Measurements from ENCODE around the gene SYT1.

SYT1 gene

DNA sequence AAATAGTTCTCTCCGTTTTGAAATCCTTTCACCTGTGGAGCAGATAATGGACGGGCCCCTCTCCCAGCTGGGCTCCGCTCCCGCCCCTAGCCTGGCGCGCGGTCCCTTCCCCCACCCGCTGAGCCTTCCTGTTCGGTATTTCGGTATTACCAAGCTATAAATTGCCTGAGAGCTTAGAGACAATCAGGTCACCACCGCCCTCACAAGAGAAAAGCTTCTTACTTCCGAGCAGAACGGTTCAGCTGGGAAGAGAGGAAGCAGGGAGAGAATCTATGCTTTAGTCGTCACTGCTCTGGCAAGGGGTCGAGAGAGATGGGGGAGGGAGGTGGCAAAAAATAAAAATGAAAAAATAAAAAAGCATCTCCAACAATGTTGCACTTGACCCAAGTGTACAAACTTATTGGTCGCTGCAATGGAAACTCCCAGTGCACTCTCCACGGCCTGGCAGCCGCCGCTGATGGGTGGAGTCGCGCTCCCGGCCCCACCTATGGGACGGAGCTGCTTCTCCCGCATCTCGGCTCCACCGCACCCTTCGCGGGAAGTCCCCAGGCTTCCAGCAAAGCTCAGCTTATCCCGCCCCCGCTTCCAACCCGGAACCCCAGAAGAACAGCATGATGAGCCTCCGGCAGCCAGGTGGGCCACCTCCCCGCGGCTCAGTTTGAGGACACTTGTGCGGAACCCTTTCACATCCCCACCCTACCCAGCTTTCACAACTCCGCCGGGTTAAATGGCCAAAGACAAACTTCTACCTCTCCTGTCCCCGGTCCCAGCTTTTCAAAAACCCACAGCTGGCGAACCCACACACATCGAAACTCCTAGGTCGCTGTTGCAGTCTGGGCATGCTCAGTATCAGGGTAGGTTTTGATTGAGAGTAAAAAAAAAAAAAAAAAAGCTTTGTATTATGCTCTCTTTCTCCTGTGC is 832 bp upstream of the SYT1 start:
- TF ChIP-seq SPI1 (IDR thresholded peaks at IDR 0.05; ENCODE audit: borderline replicate concordance, low read depth): no peak
- no peak for TF ChIP-seq GABPA (IDR thresholded peaks at IDR 0.05; ENCODE audit: low read depth)
- TF ChIP-seq, protein P1, sequence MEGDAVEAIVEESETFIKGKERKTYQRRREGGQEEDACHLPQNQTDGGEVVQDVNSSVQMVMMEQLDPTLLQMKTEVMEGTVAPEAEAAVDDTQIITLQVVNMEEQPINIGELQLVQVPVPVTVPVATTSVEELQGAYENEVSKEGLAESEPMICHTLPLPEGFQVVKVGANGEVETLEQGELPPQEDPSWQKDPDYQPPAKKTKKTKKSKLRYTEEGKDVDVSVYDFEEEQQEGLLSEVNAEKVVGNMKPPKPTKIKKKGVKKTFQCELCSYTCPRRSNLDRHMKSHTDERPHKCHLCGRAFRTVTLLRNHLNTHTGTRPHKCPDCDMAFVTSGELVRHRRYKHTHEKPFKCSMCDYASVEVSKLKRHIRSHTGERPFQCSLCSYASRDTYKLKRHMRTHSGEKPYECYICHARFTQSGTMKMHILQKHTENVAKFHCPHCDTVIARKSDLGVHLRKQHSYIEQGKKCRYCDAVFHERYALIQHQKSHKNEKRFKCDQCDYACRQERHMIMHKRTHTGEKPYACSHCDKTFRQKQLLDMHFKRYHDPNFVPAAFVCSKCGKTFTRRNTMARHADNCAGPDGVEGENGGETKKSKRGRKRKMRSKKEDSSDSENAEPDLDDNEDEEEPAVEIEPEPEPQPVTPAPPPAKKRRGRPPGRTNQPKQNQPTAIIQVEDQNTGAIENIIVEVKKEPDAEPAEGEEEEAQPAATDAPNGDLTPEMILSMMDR (IDR thresholded peaks at IDR 0.05; ENCODE audit: insufficient read depth, low read length): no peak
- TF ChIP-seq POLR2AphosphoS5 (IDR thresholded peaks at IDR 0.05; ENCODE audit: low read depth): no peak
- TF ChIP-seq, protein P2, sequence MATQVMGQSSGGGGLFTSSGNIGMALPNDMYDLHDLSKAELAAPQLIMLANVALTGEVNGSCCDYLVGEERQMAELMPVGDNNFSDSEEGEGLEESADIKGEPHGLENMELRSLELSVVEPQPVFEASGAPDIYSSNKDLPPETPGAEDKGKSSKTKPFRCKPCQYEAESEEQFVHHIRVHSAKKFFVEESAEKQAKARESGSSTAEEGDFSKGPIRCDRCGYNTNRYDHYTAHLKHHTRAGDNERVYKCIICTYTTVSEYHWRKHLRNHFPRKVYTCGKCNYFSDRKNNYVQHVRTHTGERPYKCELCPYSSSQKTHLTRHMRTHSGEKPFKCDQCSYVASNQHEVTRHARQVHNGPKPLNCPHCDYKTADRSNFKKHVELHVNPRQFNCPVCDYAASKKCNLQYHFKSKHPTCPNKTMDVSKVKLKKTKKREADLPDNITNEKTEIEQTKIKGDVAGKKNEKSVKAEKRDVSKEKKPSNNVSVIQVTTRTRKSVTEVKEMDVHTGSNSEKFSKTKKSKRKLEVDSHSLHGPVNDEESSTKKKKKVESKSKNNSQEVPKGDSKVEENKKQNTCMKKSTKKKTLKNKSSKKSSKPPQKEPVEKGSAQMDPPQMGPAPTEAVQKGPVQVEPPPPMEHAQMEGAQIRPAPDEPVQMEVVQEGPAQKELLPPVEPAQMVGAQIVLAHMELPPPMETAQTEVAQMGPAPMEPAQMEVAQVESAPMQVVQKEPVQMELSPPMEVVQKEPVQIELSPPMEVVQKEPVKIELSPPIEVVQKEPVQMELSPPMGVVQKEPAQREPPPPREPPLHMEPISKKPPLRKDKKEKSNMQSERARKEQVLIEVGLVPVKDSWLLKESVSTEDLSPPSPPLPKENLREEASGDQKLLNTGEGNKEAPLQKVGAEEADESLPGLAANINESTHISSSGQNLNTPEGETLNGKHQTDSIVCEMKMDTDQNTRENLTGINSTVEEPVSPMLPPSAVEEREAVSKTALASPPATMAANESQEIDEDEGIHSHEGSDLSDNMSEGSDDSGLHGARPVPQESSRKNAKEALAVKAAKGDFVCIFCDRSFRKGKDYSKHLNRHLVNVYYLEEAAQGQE (IDR thresholded peaks at IDR 0.05; ENCODE audit: insufficient replicate concordance, low read depth): no peak
- Histone ChIP-seq H3K27ac (replicated peaks) (no peak overlapping the region), H3K4me3 (replicated peaks; ENCODE audit: insufficient read depth, low read length) (no peak overlapping the region), H3K27me3 (ENCODE audit: insufficient read depth, poor library complexity, severe bottlenecking) (peaks cover 14% of the 10 kb centered on the region)
- DNase-seq (ENCODE audit: low read depth in 1 of 2, low spot score in 1 of 2): no peak

DNA sequence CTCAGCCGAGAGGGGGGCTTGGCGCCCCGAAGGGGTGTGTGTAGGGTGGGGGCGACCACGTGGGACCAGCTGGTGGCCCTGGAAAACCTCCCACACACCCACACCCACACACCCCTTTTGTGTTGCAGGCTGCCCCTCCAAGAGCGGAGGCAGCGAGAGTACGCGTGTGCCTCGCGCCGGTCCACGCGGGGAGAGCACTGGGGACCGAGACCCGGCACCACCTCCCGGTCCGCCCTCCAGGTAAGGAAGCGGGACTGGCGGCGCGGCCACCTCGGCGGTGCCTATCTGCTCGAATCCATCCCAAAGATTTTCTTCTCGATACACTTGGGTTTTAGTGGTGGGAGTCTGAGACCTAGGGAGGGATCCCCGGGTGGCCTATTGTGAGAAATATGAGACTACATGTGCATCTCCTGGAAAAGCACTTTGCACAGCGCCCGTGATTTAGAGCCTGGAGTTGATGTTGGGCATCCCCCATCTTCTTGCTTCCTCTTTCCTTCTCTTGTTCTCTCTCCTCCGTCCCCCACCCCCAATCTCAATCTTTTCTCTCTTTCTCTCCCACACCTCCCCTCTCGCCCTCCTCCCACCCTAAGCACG is 393 bp downstream of the SYT1 start:
- TF ChIP-seq POLR2AphosphoS5 (IDR thresholded peaks at IDR 0.05; ENCODE audit: low read depth): no peak
- TF ChIP-seq, protein P1 (IDR thresholded peaks at IDR 0.05; ENCODE audit: insufficient read depth, low read length): no peak
- TF ChIP-seq SPI1 (IDR thresholded peaks at IDR 0.05; ENCODE audit: borderline replicate concordance, low read depth): no peak
- TF ChIP-seq, protein P2 (IDR thresholded peaks at IDR 0.05; ENCODE audit: insufficient replicate concordance, low read depth): no peak
- H3K27ac ChIP-seq (replicated peaks): no peak overlapping the region
- H3K27me3 ChIP-seq (ENCODE audit: insufficient read depth, poor library complexity, severe bottlenecking): peaks cover 14% of the 10 kb centered on the region
- no peak for DNase-seq (ENCODE audit: low read depth in 1 of 2, low spot score in 1 of 2)
- H3K4me3 ChIP-seq (replicated peaks; ENCODE audit: insufficient read depth, low read length): no peak overlapping the region

DNA sequence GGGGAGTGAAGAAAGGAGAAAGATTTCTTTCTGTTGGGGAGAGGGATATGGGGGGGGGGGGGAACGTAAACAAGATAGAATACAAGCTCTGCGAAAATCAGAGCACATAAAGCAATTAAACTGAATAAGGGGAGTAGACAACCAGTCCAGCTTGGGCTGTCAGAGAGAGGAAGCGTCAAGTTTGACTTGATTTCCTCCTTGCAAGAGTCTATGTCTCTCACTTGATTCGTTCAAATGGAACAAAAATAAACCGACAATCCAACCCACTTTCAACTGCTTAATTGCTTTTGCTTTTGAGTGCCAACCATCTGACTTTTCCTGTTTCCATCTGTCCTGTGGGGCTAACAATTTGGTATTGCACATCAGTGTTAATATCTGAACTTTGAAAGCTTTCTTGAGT is 942 bp downstream of the SYT1 start:
- TF ChIP-seq, protein P2 (IDR thresholded peaks at IDR 0.05; ENCODE audit: insufficient replicate concordance, low read depth): no peak
- TF ChIP-seq GABPA (IDR thresholded peaks at IDR 0.05; ENCODE audit: low read depth) (no peak), POLR2AphosphoS5 (IDR thresholded peaks at IDR 0.05; ENCODE audit: low read depth) (no peak), SPI1 (IDR thresholded peaks at IDR 0.05; ENCODE audit: borderline replicate concordance, low read depth) (no peak)
- TF ChIP-seq, protein P1 (IDR thresholded peaks at IDR 0.05; ENCODE audit: insufficient read depth, low read length): no peak
- no peak overlapping the region for H3K27ac ChIP-seq (replicated peaks)
- DNase-seq (ENCODE audit: low read depth in 1 of 2, low spot score in 1 of 2): no peak
- peaks cover 14% of the 10 kb centered on the region for H3K27me3 ChIP-seq (ENCODE audit: insufficient read depth, poor library complexity, severe bottlenecking)
- no peak overlapping the region for H3K4me3 ChIP-seq (replicated peaks; ENCODE audit: insufficient read depth, low read length)
